ENCODE results near the gene CDC27. TPM values are rescaled to one million over a fixed set of nuclear protein-coding genes. Genes with fewer than 3 reads are reported as not detected.

CDC27 gene
- polyA plus RNA-seq, 6 donors from 2014 or later: 88.1 to 112 (median 97.6) TPM

Other genes starting within 250 kb of the CDC27 start
- 1 to 10 TPM in 1 of 6 donors, under 1 TPM in 4, not detected in 1; 0.42 to 1.5 (median 0.82) TPM for gene RPRML, start 210.0 kb downstream of the CDC27 start, polyA plus RNA-seq (ENCODE audit: low read depth in 6 of 6)
- gene MYL4, start 20.1 kb upstream of the CDC27 start, polyA plus RNA-seq (ENCODE audit: low read depth in 6 of 6): under 1 TPM in 2 of 6 donors, not detected in 4; 0.53 to 0.55 TPM
- 1 to 10 TPM in 5 of 6 donors, not detected in 1; 2.1 to 9.2 (median 5.1) TPM for gene ITGB3, start 64.5 kb upstream of the CDC27 start, polyA plus RNA-seq (ENCODE audit: low read depth in 6 of 6)
- 10 to 100 TPM; 27.5 to 43.7 (median 33.8) TPM for gene EFCAB13, start 134.7 kb upstream of the CDC27 start, polyA plus RNA-seq (ENCODE audit: low read depth in 6 of 6)